ENCODE measurements around the gene PDGFRB.

DNA sequence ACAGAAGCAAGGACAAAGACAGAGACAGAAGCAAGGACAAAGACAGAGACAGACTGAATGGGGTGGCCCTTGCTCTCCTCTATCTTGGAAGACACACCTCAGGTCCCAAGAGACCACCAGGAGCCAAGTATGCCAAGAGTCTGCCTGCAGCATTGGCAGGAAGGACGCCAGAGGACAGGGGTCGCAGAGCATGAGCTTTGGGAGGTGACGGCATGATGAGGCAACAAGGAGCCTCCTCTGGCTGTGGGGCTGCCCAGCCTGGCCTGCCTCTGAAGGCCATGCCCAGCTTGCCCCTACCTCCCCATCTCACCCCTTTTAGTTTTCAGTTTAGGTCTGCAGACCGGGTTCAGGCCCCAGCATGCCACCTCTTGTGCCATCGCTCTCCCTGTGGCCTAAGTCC, 17.6 kb downstream of the PDGFRB start:
- TF ChIP-seq, protein P1, sequence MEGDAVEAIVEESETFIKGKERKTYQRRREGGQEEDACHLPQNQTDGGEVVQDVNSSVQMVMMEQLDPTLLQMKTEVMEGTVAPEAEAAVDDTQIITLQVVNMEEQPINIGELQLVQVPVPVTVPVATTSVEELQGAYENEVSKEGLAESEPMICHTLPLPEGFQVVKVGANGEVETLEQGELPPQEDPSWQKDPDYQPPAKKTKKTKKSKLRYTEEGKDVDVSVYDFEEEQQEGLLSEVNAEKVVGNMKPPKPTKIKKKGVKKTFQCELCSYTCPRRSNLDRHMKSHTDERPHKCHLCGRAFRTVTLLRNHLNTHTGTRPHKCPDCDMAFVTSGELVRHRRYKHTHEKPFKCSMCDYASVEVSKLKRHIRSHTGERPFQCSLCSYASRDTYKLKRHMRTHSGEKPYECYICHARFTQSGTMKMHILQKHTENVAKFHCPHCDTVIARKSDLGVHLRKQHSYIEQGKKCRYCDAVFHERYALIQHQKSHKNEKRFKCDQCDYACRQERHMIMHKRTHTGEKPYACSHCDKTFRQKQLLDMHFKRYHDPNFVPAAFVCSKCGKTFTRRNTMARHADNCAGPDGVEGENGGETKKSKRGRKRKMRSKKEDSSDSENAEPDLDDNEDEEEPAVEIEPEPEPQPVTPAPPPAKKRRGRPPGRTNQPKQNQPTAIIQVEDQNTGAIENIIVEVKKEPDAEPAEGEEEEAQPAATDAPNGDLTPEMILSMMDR (IDR thresholded peaks at IDR 0.05; ENCODE audit: insufficient read depth, low read length) = no peak
- TF ChIP-seq, protein P2, sequence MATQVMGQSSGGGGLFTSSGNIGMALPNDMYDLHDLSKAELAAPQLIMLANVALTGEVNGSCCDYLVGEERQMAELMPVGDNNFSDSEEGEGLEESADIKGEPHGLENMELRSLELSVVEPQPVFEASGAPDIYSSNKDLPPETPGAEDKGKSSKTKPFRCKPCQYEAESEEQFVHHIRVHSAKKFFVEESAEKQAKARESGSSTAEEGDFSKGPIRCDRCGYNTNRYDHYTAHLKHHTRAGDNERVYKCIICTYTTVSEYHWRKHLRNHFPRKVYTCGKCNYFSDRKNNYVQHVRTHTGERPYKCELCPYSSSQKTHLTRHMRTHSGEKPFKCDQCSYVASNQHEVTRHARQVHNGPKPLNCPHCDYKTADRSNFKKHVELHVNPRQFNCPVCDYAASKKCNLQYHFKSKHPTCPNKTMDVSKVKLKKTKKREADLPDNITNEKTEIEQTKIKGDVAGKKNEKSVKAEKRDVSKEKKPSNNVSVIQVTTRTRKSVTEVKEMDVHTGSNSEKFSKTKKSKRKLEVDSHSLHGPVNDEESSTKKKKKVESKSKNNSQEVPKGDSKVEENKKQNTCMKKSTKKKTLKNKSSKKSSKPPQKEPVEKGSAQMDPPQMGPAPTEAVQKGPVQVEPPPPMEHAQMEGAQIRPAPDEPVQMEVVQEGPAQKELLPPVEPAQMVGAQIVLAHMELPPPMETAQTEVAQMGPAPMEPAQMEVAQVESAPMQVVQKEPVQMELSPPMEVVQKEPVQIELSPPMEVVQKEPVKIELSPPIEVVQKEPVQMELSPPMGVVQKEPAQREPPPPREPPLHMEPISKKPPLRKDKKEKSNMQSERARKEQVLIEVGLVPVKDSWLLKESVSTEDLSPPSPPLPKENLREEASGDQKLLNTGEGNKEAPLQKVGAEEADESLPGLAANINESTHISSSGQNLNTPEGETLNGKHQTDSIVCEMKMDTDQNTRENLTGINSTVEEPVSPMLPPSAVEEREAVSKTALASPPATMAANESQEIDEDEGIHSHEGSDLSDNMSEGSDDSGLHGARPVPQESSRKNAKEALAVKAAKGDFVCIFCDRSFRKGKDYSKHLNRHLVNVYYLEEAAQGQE (IDR thresholded peaks at IDR 0.05; ENCODE audit: insufficient replicate concordance, low read depth) = no peak
- TF ChIP-seq POLR2AphosphoS5 (IDR thresholded peaks at IDR 0.05; ENCODE audit: low read depth) = no peak

All from HL-60 (cell line).